SU-DHL-6 (cell line): Measurements from ENCODE around the gene PDE7B.

Experiments
- H2AFZ ChIP-seq: fragments of 200-600 bp; sonication (generic); 2 replicates; pipeline ENCODE4 v1.6.1; 2014; ENCODE audit warnings: low read depth, mild to moderate bottlenecking, moderate library complexity, mixed read lengths, antibody characterized with exemption, low read length; ENCODE audit not compliant: severe bottlenecking
- H3F3A ChIP-seq: fragments of 200-600 bp; shearing (Covaris generic); 2 replicates; pipeline ENCODE4 v1.6.0; 2016; ENCODE audit warnings: antibody characterized with exemption, mild to moderate bottlenecking; ENCODE audit not compliant: insufficient read depth
- H3K27ac ChIP-seq: fragments of 200-600 bp; sonication (generic); 2 replicates; pipeline ENCODE4 v1.5.1; 2016; ENCODE audit warnings: low read depth, mild to moderate bottlenecking, low read length, moderate library complexity, mixed read lengths
- H3K27me3 ChIP-seq: fragments of 200-600 bp; sonication (generic), shearing (Covaris generic); 2 replicates; pipeline ENCODE4 v1.6.0; 2014; ENCODE audit warnings: mild to moderate bottlenecking, low read length
- H3K36me3 ChIP-seq: fragments of 200-600 bp; sonication (generic); 2 replicates; pipeline ENCODE4 v1.6.1; 2014; ENCODE audit warnings: mild to moderate bottlenecking, low read length, mixed read lengths
- H3K4me2 ChIP-seq: fragments of 300-600, 200-600 bp; shearing (Covaris generic), sonication (generic); 2 replicates; pipeline ENCODE4 v1.6.0; 2014; ENCODE audit warnings: low read length, low read depth, mild to moderate bottlenecking; ENCODE audit not compliant: poor library complexity, severe bottlenecking
- H3K4me3 ChIP-seq: fragments of 200-600 bp; sonication (generic); 2 replicates; pipeline ENCODE4 v1.5.1; 2014; ENCODE audit warnings: antibody characterized with exemption, low read length, mild to moderate bottlenecking, mixed read lengths; ENCODE audit not compliant: insufficient read depth, poor library complexity, severe bottlenecking
- H3K79me2 ChIP-seq: fragments of 200-600 bp; sonication (generic); 2 replicates; pipeline ENCODE4 v1.6.1; 2014; ENCODE audit warnings: mild to moderate bottlenecking, low read length, moderate library complexity; ENCODE audit not compliant: insufficient read depth
- H3K9ac ChIP-seq: fragments of 200-600 bp; sonication (generic); 2 replicates; pipeline ENCODE4 v1.7.0; 2014; ENCODE audit warnings: mild to moderate bottlenecking, low read length
- H3K9me2 ChIP-seq: fragments of 200-600 bp; sonication (generic); replicated peaks from 2 replicates; pipeline ENCODE4 v1.6.1; 2014; ENCODE audit warnings: low read length; ENCODE audit not compliant: insufficient read depth
- H3K9me3 ChIP-seq: fragments of 200-600 bp; sonication (generic); 2 replicates; pipeline ENCODE4 v1.6.1; 2014; ENCODE audit warnings: low read length, mixed read lengths; ENCODE audit not compliant: insufficient read depth
- H4K20me1 ChIP-seq: fragments of 200-600 bp; sonication (generic); 2 replicates; pipeline ENCODE4 v1.6.1; 2014; ENCODE audit warnings: low read depth, mild to moderate bottlenecking, antibody characterized with exemption, low read length, moderate library complexity, mixed read lengths
- EZH2phosphoT487 ChIP-seq: fragments of 200-600 bp; sonication (generic), shearing (Covaris generic); conservative IDR thresholded peaks from 2 replicates; pipeline ENCODE4 v1.6.1; 2018; ENCODE audit warnings: mild to moderate bottlenecking, antibody characterized with exemption, low read length, moderate library complexity, mixed read lengths
- TF ChIP-seq, protein P1 (sequence below): fragments of 200-600 bp; sonication (generic); IDR thresholded peaks from one replicate; pipeline ENCODE4 v1.5.1; 2017; ENCODE audit warnings: antibody characterized with exemption, mild to moderate bottlenecking, low read length, moderate library complexity; ENCODE audit not compliant: insufficient read depth, poor library complexity, severe bottlenecking

PDE7B gene

DNA sequence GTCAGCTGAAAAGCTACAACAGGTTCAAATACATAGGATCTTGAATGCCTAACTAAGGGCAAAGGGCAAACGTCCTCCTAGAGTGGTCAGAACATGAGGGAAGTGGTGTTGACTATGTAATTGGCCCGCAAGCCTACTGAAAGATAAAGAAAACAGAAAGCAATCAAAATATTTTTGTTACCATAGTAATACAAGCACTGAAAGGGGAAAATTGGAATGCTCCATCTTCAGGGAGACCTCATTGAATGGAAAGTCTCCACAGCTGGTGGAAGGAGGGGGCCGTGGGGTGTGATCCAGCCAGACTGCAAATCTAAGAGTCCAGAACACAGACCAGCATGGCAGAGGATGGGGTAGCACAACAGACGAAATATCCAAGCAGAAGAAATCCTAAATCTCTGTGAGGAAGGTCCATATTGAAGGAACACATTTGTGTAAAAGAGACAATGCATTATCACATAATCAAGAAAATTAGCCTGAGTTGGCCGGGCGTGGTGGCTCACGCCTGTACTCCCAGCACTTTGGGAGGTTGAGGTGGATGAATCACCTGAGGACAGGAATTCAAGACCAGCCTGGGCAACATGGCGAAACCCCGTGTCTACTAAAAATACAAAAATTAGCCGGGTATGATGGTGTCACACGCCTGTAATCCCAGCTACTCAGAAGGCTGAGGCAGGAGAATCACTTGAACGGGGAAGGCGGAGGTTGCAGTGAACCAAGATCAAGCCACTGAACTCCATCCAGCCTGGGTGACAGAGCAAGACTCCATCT is 359.1 kb downstream of the PDE7B start:
- no peak for TF ChIP-seq EZH2phosphoT487
- TF ChIP-seq, protein P1, sequence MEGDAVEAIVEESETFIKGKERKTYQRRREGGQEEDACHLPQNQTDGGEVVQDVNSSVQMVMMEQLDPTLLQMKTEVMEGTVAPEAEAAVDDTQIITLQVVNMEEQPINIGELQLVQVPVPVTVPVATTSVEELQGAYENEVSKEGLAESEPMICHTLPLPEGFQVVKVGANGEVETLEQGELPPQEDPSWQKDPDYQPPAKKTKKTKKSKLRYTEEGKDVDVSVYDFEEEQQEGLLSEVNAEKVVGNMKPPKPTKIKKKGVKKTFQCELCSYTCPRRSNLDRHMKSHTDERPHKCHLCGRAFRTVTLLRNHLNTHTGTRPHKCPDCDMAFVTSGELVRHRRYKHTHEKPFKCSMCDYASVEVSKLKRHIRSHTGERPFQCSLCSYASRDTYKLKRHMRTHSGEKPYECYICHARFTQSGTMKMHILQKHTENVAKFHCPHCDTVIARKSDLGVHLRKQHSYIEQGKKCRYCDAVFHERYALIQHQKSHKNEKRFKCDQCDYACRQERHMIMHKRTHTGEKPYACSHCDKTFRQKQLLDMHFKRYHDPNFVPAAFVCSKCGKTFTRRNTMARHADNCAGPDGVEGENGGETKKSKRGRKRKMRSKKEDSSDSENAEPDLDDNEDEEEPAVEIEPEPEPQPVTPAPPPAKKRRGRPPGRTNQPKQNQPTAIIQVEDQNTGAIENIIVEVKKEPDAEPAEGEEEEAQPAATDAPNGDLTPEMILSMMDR: no peak
- H3K27me3 ChIP-seq: no peaks in the 10 kb centered on the region

DNA sequence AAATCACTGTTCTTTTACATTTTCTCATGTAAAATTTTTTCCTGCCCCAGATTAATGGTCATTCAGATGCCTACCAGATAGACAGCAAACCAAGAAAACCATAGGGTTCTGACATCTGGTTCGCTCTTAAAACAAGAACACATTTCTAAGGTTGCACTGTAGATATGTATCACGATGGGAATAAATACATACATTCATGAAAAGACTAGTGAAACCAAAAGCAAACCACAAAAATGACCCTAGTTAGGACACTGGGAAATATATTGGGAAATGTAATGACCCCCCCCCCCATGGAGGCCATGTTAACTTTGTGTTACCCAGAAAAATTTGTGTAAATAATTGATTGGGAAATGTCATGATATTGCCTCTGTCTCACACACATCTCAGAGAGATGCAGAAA is 361.1 kb downstream of the PDE7B start:
- H3F3A ChIP-seq: no peaks in the 10 kb centered on the region
- no peaks in the 10 kb centered on the region for H3K79me2 ChIP-seq
- no peak overlapping the region for H3K27ac ChIP-seq
- H3K9me2 ChIP-seq: no peaks in the 10 kb centered on the region
- H3K9ac ChIP-seq: no peak overlapping the region
- H3K4me2 ChIP-seq: no peak overlapping the region
- TF ChIP-seq EZH2phosphoT487: no peak
- TF ChIP-seq, protein P1: no peak
- no peaks in the 10 kb centered on the region for H3K27me3 ChIP-seq
- no peak overlapping the region for H3K4me3 ChIP-seq
- no peaks in the 10 kb centered on the region for H3K36me3 ChIP-seq
- H4K20me1 ChIP-seq: no peaks in the 10 kb centered on the region
- H3K9me3 ChIP-seq: no peaks in the 10 kb centered on the region
- H2AFZ ChIP-seq: no peak overlapping the region

More for the DNA sequence above, 359.1 kb downstream of the PDE7B start:
- Histone ChIP-seq H3K4me2 (no peak overlapping the region), H3K9me3 (no peaks in the 10 kb centered on the region), H3K4me3 (no peak overlapping the region), H3K79me2 (no peaks in the 10 kb centered on the region), H3F3A (no peaks in the 10 kb centered on the region), H2AFZ (no peak overlapping the region), H4K20me1 (no peaks in the 10 kb centered on the region), H3K27ac (no peak overlapping the region), H3K36me3 (no peaks in the 10 kb centered on the region), H3K9ac (no peak overlapping the region), H3K9me2 (no peaks in the 10 kb centered on the region)

DNA sequence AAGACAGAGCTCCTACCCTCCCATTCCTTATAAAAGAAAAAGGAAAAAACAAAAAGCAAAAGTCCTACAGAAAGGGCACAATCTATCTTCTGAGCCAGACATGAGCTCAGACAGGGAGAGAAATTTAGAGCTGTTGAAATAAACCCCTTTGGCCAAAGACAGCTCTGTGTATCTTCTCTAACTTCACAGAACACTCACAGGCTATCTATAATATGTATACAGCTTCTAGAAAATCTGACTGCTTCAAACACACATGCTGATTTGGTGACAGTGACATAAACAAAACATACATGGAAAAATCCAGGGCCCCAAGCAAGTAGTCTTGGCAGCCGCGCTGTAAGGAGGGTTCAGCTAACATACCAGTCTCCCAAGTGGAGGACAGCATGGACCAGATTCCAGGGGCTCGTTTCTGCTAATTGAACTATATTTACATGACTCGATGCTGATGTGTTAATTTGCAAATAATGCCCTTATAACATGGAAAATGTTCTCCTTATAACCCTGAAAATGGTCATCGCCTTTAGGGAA is 361.6 kb downstream of the PDE7B start:
- H3F3A ChIP-seq: no peaks in the 10 kb centered on the region
- H3K79me2 ChIP-seq: no peaks in the 10 kb centered on the region
- TF ChIP-seq EZH2phosphoT487: no peak
- TF ChIP-seq, protein P1: no peak
- H3K36me3 ChIP-seq: no peaks in the 10 kb centered on the region
- H2AFZ ChIP-seq: no peak overlapping the region
- H3K4me3 ChIP-seq: no peak overlapping the region
- H3K27me3 ChIP-seq: no peaks in the 10 kb centered on the region
- no peaks in the 10 kb centered on the region for H3K9me2 ChIP-seq
- H4K20me1 ChIP-seq: no peaks in the 10 kb centered on the region
- H3K9ac ChIP-seq: no peak overlapping the region
- no peak overlapping the region for H3K27ac ChIP-seq
- no peaks in the 10 kb centered on the region for H3K9me3 ChIP-seq
- H3K4me2 ChIP-seq: no peak overlapping the region
